Calu3 (cell line): ENCODE measurements around the gene APOBEC4. TPM values are rescaled to one million over a fixed set of nuclear protein-coding genes. Genes with fewer than 3 reads are reported as not detected.

Experiments used
- BruUV-seq: library from RNA; stranded (reverse); fragments of 400-500 nt; replicated peaks from 2 replicates; lab custom pipeline; 2021; lab: Mats Ljungman, UMichigan
- CTCF ChIA-PET: fragments of 300-600 bp; sonication (Branson Sonifier 250); formaldehyde crosslinking; loops from one replicate; lab custom pipeline; 2022; ENCODE audit warnings: antibody characterized with exemption; lab: Charles Lee
- DNase-seq: peaks from one replicate; pipeline ENCODE4 v3.0.0; 2022
- H3K27ac Mint-ChIP-seq: one replicate; pipeline ENCODE4 v1.8.0; 2022; ENCODE audit warnings: mixed read lengths; ENCODE audit not compliant: unreplicated experiment
- H3K27me3 Mint-ChIP-seq: one replicate; pipeline ENCODE4 v1.8.0; 2022; ENCODE audit warnings: mixed read lengths; ENCODE audit not compliant: unreplicated experiment
- H3K36me3 Mint-ChIP-seq: one replicate; pipeline ENCODE4 v1.8.0; 2022; ENCODE audit warnings: mild to moderate bottlenecking, moderate library complexity, mixed read lengths; ENCODE audit not compliant: insufficient read depth, unreplicated experiment
- H3K4me1 Mint-ChIP-seq: one replicate; pipeline ENCODE4 v1.8.0; 2022; ENCODE audit warnings: mild to moderate bottlenecking, low read depth, mixed read lengths; ENCODE audit not compliant: unreplicated experiment
- H3K4me3 Mint-ChIP-seq: one replicate; pipeline ENCODE4 v1.8.0; 2022; ENCODE audit warnings: mild to moderate bottlenecking, low read depth, moderate library complexity, mixed read lengths; ENCODE audit not compliant: unreplicated experiment
- H3K9me3 Mint-ChIP-seq: one replicate; pipeline ENCODE4 v1.8.0; 2022; ENCODE audit warnings: low read depth, mixed read lengths; ENCODE audit not compliant: unreplicated experiment
- intact Hi-C: fragments of 100-400 bp; cut with micrococcal nuclease; formaldehyde crosslinking; loops from one replicate; pipeline ENCODE4 v1.10.0; 2022; ENCODE audit not compliant: unreplicated experiment
- total RNA-seq: library from RNA; stranded (reverse); gene quantifications from 2 replicates; pipeline ENCODE4 v1.2.3, GENCODE V29; 2022
- TF ChIP-seq, protein P1 (sequence below): fragments of 200-600 bp; IDR thresholded peaks from one replicate; pipeline ENCODE4 v1.8.0; 2022; ENCODE audit warnings: antibody characterized with exemption; ENCODE audit not compliant: unreplicated experiment

Gene APOBEC4
- total RNA-seq, 1 experiment from 2014 or later = not detected

GRCh38 chr1:183612407-183612806 is 40.7 kb downstream of the APOBEC4 start:
- Mint-ChIP-seq H3K4me1 (peaks cover 41% of the 10 kb centered on the region), H3K27me3 (peaks cover 7% of the 10 kb centered on the region), H3K9me3 (no peaks in the 10 kb centered on the region), H3K36me3 (peaks cover 3% of the 10 kb centered on the region), H3K27ac (no peak overlapping the region), H3K4me3 (no peak overlapping the region)
- TF ChIP-seq, protein P1, sequence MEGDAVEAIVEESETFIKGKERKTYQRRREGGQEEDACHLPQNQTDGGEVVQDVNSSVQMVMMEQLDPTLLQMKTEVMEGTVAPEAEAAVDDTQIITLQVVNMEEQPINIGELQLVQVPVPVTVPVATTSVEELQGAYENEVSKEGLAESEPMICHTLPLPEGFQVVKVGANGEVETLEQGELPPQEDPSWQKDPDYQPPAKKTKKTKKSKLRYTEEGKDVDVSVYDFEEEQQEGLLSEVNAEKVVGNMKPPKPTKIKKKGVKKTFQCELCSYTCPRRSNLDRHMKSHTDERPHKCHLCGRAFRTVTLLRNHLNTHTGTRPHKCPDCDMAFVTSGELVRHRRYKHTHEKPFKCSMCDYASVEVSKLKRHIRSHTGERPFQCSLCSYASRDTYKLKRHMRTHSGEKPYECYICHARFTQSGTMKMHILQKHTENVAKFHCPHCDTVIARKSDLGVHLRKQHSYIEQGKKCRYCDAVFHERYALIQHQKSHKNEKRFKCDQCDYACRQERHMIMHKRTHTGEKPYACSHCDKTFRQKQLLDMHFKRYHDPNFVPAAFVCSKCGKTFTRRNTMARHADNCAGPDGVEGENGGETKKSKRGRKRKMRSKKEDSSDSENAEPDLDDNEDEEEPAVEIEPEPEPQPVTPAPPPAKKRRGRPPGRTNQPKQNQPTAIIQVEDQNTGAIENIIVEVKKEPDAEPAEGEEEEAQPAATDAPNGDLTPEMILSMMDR = no peak
- CTCF ChIA-PET = no interaction called here
- no TSS peak for BruUV-seq
- DNase-seq = no peak
- intact Hi-C loops = no loop called here

DNA sequence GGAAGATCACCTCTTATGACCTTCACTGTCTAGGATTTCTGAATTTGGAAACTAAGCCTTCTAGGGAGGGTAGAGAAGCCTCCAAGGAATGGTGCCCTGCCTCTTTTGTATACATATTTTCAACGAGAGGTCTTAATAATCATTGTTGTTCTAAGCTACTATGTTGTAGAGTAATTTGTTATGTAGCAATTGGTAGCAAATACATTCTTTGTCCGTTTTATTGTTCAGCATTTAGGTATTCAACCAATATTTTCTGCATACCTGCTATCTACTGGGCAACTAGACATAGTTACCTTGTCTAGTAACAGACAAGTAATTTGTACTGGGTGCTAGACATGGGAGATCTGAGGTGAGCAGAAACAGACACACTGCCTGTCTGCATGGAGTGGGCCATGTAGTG is 42.1 kb downstream of the APOBEC4 start:
- H3K4me3 Mint-ChIP-seq = no peak overlapping the region
- no peak overlapping the region for H3K27ac Mint-ChIP-seq
- peaks cover 3% of the 10 kb centered on the region for H3K36me3 Mint-ChIP-seq
- TF ChIP-seq, protein P1 = no peak
- no peak for DNase-seq
- H3K27me3 Mint-ChIP-seq = peaks cover 7% of the 10 kb centered on the region
- intact Hi-C loops = no loop called here
- H3K4me1 Mint-ChIP-seq = peaks cover 37% of the 10 kb centered on the region
- CTCF ChIA-PET = interaction anchor here (0.8 kb wide), 1 partner anchor 43 kb away, joined by 3 read pairs; no protein-coding TSS in a partner anchor
- no TSS peak for BruUV-seq
- no peaks in the 10 kb centered on the region for H3K9me3 Mint-ChIP-seq

DNA sequence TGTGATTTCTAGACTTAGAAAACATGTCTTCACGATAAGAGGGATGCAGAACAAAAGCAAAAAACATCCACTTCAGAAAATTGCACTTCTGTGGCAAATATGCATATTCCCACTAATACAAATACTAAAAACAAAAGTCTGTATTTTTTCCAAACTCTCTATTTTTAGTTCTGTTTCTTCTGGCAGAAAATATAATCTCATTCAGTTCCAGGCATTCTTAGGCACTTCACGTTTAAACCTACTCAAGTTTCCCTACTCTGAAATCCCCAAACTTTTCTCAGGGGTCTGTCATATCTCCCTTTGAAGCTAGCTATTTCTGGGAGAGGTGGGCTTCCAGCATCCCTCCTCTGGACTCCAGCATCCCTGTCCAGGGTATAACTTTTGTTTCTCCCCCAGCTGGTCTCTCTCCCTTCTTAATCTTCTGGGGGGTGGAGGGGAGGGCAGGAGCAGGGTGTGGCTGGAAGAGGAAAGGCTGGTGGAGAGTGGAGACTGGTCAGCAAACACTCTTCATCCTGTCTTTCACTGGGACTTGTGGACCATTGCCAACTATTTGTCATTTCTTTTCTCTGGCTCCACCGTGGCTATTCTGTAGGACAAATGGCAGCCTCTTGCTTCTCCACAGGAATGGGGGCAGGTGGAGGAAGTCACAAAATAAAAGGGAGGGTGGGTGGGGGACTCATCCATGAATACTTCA is 43.2 kb downstream of the APOBEC4 start:
- peaks cover 37% of the 10 kb centered on the region for H3K4me1 Mint-ChIP-seq
- DNase-seq = peak; percentile 16
- no peak overlapping the region for H3K4me3 Mint-ChIP-seq
- CTCF ChIA-PET = interaction anchor here (1.0 to 1.3 kb wide), 2 partner anchors 21 to 23 kb away, joined by 3 to 5 read pairs; no protein-coding TSS in a partner anchor
- no peaks in the 10 kb centered on the region for H3K9me3 Mint-ChIP-seq
- BruUV-seq = no TSS peak
- H3K27ac Mint-ChIP-seq = peak overlapping the region; percentile 71
- peaks cover 3% of the 10 kb centered on the region for H3K36me3 Mint-ChIP-seq
- TF ChIP-seq, protein P1 = no peak
- intact Hi-C loops = no loop called here
- peaks cover 7% of the 10 kb centered on the region for H3K27me3 Mint-ChIP-seq

DNA sequence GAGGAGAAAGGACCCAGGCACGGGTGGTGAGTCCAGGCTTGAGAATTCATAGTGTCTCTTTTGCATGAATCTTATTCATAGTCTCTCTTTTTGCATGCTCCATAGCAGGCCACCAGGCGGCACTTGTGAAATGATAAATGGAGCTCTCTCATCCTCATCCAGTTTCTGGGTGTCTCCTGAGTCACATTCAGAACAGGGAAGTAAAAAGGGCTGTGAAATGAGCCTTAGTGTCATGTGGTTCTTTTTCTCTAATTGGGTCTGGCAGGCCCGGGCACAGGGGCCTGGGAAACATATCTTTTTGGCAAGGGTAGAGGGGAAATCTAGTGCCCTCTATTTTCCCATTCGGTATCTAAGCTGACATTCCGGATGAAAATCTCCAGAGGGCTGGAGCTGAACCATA is 43.8 kb downstream of the APOBEC4 start:
- Mint-ChIP-seq H3K36me3 (peaks cover 3% of the 10 kb centered on the region), H3K4me1 (peaks cover 37% of the 10 kb centered on the region), H3K27me3 (peaks cover 10% of the 10 kb centered on the region), H3K9me3 (no peaks in the 10 kb centered on the region), H3K4me3 (no peak overlapping the region), H3K27ac (peak overlapping the region; percentile 71)
- DNase-seq = peak; percentile 10
- TF ChIP-seq, protein P1 = no peak
- intact Hi-C loops = no loop called here
- CTCF ChIA-PET = interaction anchor here (1.0 to 1.3 kb wide), 2 partner anchors 20 to 24 kb away, joined by 3 to 5 read pairs; no protein-coding TSS in a partner anchor
- no TSS peak for BruUV-seq
